DOHH2 (cell line): ENCODE data around the gene PDE8A.

Source experiments
- EZH2phosphoT487 ChIP-seq: fragments of 200-600 bp; sonication (generic); IDR thresholded peaks from 2 replicates; pipeline ENCODE4 v1.6.1; 2017; ENCODE audit warnings: borderline replicate concordance, mild to moderate bottlenecking, antibody characterized with exemption, low read length, moderate library complexity, mixed read lengths
- TF ChIP-seq, protein P1 (sequence below): fragments of 200-600 bp; sonication (generic); IDR thresholded peaks from one replicate; pipeline ENCODE4 v1.5.1; 2014; ENCODE audit warnings: antibody characterized with exemption, mild to moderate bottlenecking, low read depth, low read length; ENCODE audit not compliant: poor library complexity, severe bottlenecking

DNA sequence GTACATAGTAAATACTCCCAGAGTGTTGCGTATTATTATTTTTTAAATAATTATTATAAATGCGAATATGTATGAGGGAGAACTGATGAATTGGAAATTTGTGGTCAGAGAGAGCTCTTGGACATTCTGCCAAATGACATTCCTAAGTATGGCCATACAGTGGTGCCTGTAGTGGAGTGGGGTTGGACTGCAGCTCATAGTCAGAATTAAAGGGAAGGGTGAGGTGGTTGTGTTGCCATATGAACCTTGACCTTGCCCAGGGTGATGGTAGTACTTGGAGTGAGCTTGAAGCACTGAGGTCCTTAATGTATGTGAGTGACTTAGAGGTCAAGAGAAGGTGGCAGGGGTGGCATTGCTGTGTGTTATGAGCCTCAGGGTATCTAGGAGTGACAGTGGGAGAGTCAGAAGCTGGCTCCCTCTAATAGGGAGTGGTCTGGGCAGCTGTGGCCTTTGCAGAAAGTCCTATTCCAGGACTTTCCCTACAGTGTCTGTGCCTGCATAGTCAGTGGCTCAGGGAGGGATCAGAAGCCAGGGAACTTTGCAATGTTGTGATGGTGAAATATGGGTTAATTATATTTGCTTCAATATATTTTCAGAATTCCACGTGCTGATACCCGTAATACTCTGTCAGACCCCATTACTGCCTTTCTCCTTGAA is 26.2 kb downstream of the PDE8A start:
- TF ChIP-seq, protein P1, sequence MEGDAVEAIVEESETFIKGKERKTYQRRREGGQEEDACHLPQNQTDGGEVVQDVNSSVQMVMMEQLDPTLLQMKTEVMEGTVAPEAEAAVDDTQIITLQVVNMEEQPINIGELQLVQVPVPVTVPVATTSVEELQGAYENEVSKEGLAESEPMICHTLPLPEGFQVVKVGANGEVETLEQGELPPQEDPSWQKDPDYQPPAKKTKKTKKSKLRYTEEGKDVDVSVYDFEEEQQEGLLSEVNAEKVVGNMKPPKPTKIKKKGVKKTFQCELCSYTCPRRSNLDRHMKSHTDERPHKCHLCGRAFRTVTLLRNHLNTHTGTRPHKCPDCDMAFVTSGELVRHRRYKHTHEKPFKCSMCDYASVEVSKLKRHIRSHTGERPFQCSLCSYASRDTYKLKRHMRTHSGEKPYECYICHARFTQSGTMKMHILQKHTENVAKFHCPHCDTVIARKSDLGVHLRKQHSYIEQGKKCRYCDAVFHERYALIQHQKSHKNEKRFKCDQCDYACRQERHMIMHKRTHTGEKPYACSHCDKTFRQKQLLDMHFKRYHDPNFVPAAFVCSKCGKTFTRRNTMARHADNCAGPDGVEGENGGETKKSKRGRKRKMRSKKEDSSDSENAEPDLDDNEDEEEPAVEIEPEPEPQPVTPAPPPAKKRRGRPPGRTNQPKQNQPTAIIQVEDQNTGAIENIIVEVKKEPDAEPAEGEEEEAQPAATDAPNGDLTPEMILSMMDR: no peak
- TF ChIP-seq EZH2phosphoT487: no peak
